Muscle of leg (tissue), 11 donors: ENCODE data around the gene HPDL. TPM values are rescaled to one million over a fixed set of nuclear protein-coding genes. Genes with fewer than 3 reads are reported as not detected.

Experiments
- DNase-seq: peaks from one replicate; pipeline ENCODE4 v3.0.0; 2013
- H3K27ac ChIP-seq: one replicate; pipeline ENCODE4 v1.5.1; 2013; ENCODE audit warnings: mild to moderate bottlenecking, low read length, control low read depth
- H3K27me3 ChIP-seq: one replicate; pipeline ENCODE4 v1.6.1; 2013; ENCODE audit warnings: low read length; ENCODE audit not compliant: control insufficient read depth, insufficient read depth
- H3K36me3 ChIP-seq: one replicate; pipeline ENCODE4 v1.6.1; 2013; ENCODE audit warnings: low read length; ENCODE audit not compliant: control insufficient read depth, insufficient read depth
- H3K4me1 ChIP-seq: one replicate; pipeline ENCODE4 v1.6.1; 2013; ENCODE audit warnings: low read length; ENCODE audit not compliant: control insufficient read depth, insufficient read depth
- H3K4me3 ChIP-seq: one replicate; pipeline ENCODE4 v1.5.1; 2013; ENCODE audit warnings: low read length, control low read depth
- H3K9me3 ChIP-seq: replicated peaks from 2 replicates; pipeline ENCODE4 v1.6.1; 2013; ENCODE audit warnings: low read depth, low read length; ENCODE audit not compliant: control insufficient read depth
- WGBS: methylation state at CpG from one replicate; pipeline ENCODE4 v1.1.5; 2013; ENCODE audit warnings: missing lambda C conversion rate; ENCODE audit not compliant: insufficient coverage; 5-methylcytosine and 5-hydroxymethylcytosine counted together
- polyA plus RNA-seq, 8 donors: library from polyadenylated mRNA; unstranded; fragments of 120-200 nt; gene quantifications; one replicate each; pipeline versions ENCODE4 v1.2.1 to v1.2.3, GENCODE V29; 2013; ENCODE audit warnings: inconsistent platforms in 1 of 8, low replicate concordance in 1 of 8; ENCODE audit not compliant: insufficient read length in 8 of 8, insufficient read depth in 1 of 8
- total RNA-seq: library from RNA; stranded (reverse); fragments of 120-200 nt; gene quantifications from one replicate; pipeline ENCODE4 v1.2.4, GENCODE V29; 2013

Gene HPDL
- total and polyA plus RNA-seq, 9 donors = 1.3 to 2.6 (median 2.0) TPM

GRCh38 chr1:45335855-45336324, 9.2 kb downstream of the HPDL start:
- 66% methylated on average over 3 of the region's 4 CpGs for WGBS
- peaks cover 38% of the 10 kb centered on the region for H3K36me3 ChIP-seq
- H3K9me3 ChIP-seq = no peaks in the 10 kb centered on the region
- no peaks in the 10 kb centered on the region for H3K27me3 ChIP-seq
- no peak overlapping the region for H3K4me3 ChIP-seq
- H3K4me1 ChIP-seq = peaks cover 18% of the 10 kb centered on the region
- H3K27ac ChIP-seq = no peak overlapping the region
- no peak for DNase-seq

GRCh38 chr1:45337630-45338325, 11.1 kb downstream of the HPDL start:
- Histone ChIP-seq H3K4me1 (peaks cover 24% of the 10 kb centered on the region), H3K4me3 (no peak overlapping the region), H3K9me3 (no peaks in the 10 kb centered on the region), H3K27me3 (no peaks in the 10 kb centered on the region), H3K36me3 (peaks cover 37% of the 10 kb centered on the region), H3K27ac (no peak overlapping the region)
- 96% methylated on average over 2 of the region's 3 CpGs for WGBS
- no peak for DNase-seq

DNA sequence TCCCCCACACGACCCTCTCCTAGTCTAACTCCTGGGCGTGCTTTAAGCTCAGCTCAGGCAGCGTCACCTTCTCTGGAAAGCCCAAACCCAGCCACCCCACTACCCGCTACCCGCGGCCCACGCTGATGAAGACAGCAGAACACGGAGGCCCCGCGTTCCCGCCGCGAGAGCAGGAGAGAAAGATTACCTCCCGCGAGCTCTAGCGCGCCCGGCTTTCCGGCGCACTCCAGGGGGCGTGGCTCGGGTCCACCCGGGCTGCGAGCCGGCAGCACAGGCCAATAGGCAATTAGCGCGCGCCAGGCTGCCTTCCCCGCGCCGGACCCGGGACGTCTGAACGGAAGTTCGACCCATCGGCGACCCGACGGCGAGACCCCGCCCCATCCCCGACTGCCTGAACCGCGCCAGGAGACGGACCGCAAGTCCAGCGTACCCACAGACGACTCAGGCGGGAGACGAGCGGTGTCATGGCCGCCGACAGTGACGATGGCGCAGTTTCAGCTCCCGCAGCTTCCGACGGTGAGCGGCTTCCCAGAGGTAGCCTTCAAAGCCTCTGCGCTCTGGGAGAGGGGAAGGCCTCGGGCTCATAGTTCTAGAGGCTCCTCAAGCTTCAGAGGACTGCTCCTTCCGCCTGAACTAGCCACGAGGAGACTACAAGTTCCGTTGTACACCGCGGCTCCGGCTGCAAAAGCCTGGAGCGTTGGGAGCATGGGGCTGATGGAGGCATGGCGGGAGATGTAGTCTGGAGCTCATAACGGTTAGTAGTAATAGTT, 13.3 kb downstream of the HPDL start, which contains the start of the genes MUTYH and TOE1:
MUTYH (minus strand) TSS at position 652 of the 770 bp plus-strand sequence. CDS start 5,935 bp downstream, outside the sequence.
TOE1 (plus strand) TSS at position 382 of the 770 bp plus-strand sequence; CDS start at position 465, 83 bp downstream.
- peak within 1 kb of the TSS; percentile 98 for H3K27ac ChIP-seq
- under 1% methylated on average over 63 of the region's 70 CpGs for WGBS

GRCh38 chr1:45340816-45341466, 14.2 kb downstream of the HPDL start:
- WGBS = no CpG with 5 or more reads among the region's 6 CpGs
- no peaks in the 10 kb centered on the region for H3K27me3 ChIP-seq
- H3K4me1 ChIP-seq = peaks cover 18% of the 10 kb centered on the region
- DNase-seq = peak; percentile 24
- H3K27ac ChIP-seq = peak overlapping the region; percentile 98
- H3K4me3 ChIP-seq = peak overlapping the region; percentile 79
- H3K9me3 ChIP-seq = no peaks in the 10 kb centered on the region
- H3K36me3 ChIP-seq = peaks cover 48% of the 10 kb centered on the region

More for the DNA sequence above, 13.3 kb downstream of the HPDL start, which contains the start of the genes MUTYH and TOE1:
- Histone ChIP-seq H3K4me3 (peak within 1 kb of the TSS; percentile 79), H3K4me1 (peaks cover 18% of the 10 kb centered on the region), H3K27me3 (no peaks in the 10 kb centered on the region), H3K36me3 (peaks cover 41% of the 10 kb centered on the region), H3K9me3 (no peaks in the 10 kb centered on the region)
- peak; percentile 96 for DNase-seq

- peaks cover 50% of the 10 kb centered on the region for H3K36me3 ChIP-seq
- peaks cover 25% of the 10 kb centered on the region for H3K4me1 ChIP-seq
- no peak overlapping the region for H3K27ac ChIP-seq
- H3K4me3 ChIP-seq = no peak overlapping the region
- 82% methylated on average over 2 of the region's 2 CpGs for WGBS
- no peak for DNase-seq
- H3K27me3 ChIP-seq = no peaks in the 10 kb centered on the region
- H3K9me3 ChIP-seq = no peaks in the 10 kb centered on the region
Observed at GRCh38 chr1:45344499-45344898, 17.8 kb downstream of the HPDL start.

GRCh38 chr1:45345014-45345413, 18.3 kb downstream of the HPDL start:
- 96% methylated on average over 13 of the region's 13 CpGs for whole genome bisulfite sequencing
- H3K27me3 ChIP-seq = no peaks in the 10 kb centered on the region
- peaks cover 50% of the 10 kb centered on the region for H3K36me3 ChIP-seq
- no peaks in the 10 kb centered on the region for H3K9me3 ChIP-seq
- no peak overlapping the region for H3K27ac ChIP-seq
- DNase-seq = no peak
- peaks cover 25% of the 10 kb centered on the region for H3K4me1 ChIP-seq
- H3K4me3 ChIP-seq = no peak overlapping the region

DNA sequence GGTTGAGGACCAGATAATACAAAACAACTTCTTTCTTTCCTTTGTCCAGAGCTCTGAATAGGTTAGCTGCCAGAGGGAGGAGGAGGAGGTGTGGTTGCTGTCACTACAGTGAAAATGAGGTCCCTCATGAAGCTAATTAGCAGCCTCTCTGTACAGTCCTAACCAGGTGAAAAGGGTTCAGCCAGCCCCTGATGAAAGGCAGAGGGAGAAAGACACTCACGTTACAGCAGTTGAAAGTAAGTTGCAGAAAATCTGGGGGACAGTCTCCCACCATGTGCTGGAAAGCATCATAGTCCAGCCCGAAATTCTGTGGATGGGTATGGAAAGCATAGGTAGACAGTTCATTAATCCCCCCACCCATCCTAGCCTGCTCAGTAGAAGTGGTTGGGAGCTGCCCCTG, 19.8 kb downstream of the HPDL start:
- WGBS = 80% methylated on average over 1 of the region's 2 CpGs
- H3K27me3 ChIP-seq = no peaks in the 10 kb centered on the region
- no peaks in the 10 kb centered on the region for H3K9me3 ChIP-seq
- peaks cover 43% of the 10 kb centered on the region for H3K36me3 ChIP-seq
- no peak for DNase-seq
- H3K4me1 ChIP-seq = peaks cover 14% of the 10 kb centered on the region
- H3K4me3 ChIP-seq = no peak overlapping the region
- H3K27ac ChIP-seq = no peak overlapping the region

- Histone ChIP-seq H3K36me3 (peaks cover 28% of the 10 kb centered on the region), H3K27me3 (no peaks in the 10 kb centered on the region), H3K9me3 (no peaks in the 10 kb centered on the region), H3K4me3 (no peak overlapping the region), H3K4me1 (peaks cover 14% of the 10 kb centered on the region), H3K27ac (peak overlapping the region; percentile 42)
- no peak for DNase-seq
- no CpG with 5 or more reads among the region's 2 CpGs for WGBS
Observed at GRCh38 chr1:45348020-45348419, 21.3 kb downstream of the HPDL start.

DNA sequence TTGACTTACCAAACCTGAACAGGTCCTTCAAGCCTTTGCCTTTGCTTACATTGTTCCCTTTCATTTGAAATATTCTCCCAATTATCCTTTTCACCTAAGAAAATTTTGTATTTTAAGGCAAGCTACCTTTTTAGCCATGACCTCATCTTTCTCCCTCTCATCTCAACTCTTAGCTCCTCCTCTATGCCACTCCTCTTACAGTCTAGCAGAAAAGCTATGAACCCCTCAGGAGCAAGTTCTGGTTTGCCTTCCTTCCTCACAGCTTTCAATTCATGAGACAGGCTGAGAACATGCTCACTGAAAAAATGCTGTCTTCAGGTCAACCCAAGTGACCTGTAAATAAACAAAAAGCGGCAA, 21.9 kb downstream of the HPDL start:
- Histone ChIP-seq H3K36me3 (peaks cover 23% of the 10 kb centered on the region), H3K9me3 (no peaks in the 10 kb centered on the region), H3K27me3 (no peaks in the 10 kb centered on the region), H3K4me3 (no peak overlapping the region), H3K4me1 (peaks cover 14% of the 10 kb centered on the region), H3K27ac (peak overlapping the region; percentile 42)
- WGBS = no CpG with 5 or more reads among the region's 1 CpG
- DNase-seq = no peak
